HEK293T (cell line): Measurements from ENCODE around the gene TMEM187.

ENCODE experiments used
- CTCF ChIA-PET: fragments of 350-600 bp; formaldehyde crosslinking; extraction: SDS; loops from one replicate; lab custom pipeline; 2021; ENCODE audit warnings: antibody characterized with exemption, inconsistent platforms; lab: Yijun Ruan, JAX
- POLR2A ChIA-PET: fragments of 350-600 bp; formaldehyde crosslinking; extraction: SDS; loops from one replicate; lab custom pipeline; 2020; ENCODE audit warnings: antibody characterized with exemption, inconsistent platforms; lab: Yijun Ruan, JAX
- DNase-seq: peaks from one replicate; pipeline ENCODE4 v3.0.0; 2012; ENCODE audit warnings: mixed read lengths; ENCODE audit errors: extremely low spot score
- ARNT ChIP-seq: fragments of 450-650 bp; IDR thresholded peaks from 2 replicates; pipeline ENCODE4 v1.6.1; 2017; ENCODE audit warnings: mild to moderate bottlenecking
- BHLHE40 ChIP-seq: fragments of 450-650 bp; IDR thresholded peaks from 2 replicates; pipeline ENCODE4 v1.6.1; 2016; ENCODE audit warnings: mild to moderate bottlenecking, moderate library complexity, borderline replicate concordance
- CTBP1 ChIP-seq: fragments of 450-650 bp; IDR thresholded peaks from 2 replicates; pipeline ENCODE4 v1.6.1; 2016; ENCODE audit warnings: borderline replicate concordance
- ELF4 ChIP-seq: fragments of 450-650 bp; IDR thresholded peaks from 2 replicates; pipeline ENCODE4 v1.6.1; 2017; ENCODE audit warnings: antibody characterized with exemption
- FOXA1 ChIP-seq: fragments of 450-650 bp; IDR thresholded peaks from 2 replicates; pipeline ENCODE4 v1.6.1; 2016; ENCODE audit warnings: mild to moderate bottlenecking
- FOXK2 ChIP-seq: fragments of 450-650 bp; IDR thresholded peaks from 2 replicates; pipeline ENCODE4 v1.6.1; 2016; ENCODE audit warnings: mild to moderate bottlenecking
- FOXM1 ChIP-seq: fragments of 450-650 bp; IDR thresholded peaks from 2 replicates; pipeline ENCODE4 v1.6.1; 2017; ENCODE audit warnings: mild to moderate bottlenecking, borderline replicate concordance
- HDGF ChIP-seq: fragments of 450-650 bp; IDR thresholded peaks from 2 replicates; pipeline ENCODE4 v1.6.1; 2017; ENCODE audit warnings: antibody characterized with exemption, borderline replicate concordance
- L3MBTL2 ChIP-seq: fragments of 450-650 bp; conservative IDR thresholded peaks from 2 replicates; pipeline ENCODE4 v1.6.1; 2016; ENCODE audit warnings: mild to moderate bottlenecking
- LEF1 ChIP-seq: fragments of 450-650 bp; IDR thresholded peaks from 2 replicates; pipeline ENCODE4 v1.6.1; 2017; ENCODE audit warnings: mild to moderate bottlenecking, borderline replicate concordance
- NFRKB ChIP-seq: fragments of 450-650 bp; IDR thresholded peaks from 2 replicates; pipeline ENCODE4 v1.6.1; 2016; ENCODE audit warnings: mild to moderate bottlenecking, moderate library complexity
- SP1 ChIP-seq: fragments of 450-650 bp; IDR thresholded peaks from 2 replicates; pipeline ENCODE4 v1.6.1; 2017
- SUZ12 ChIP-seq: fragments of 450-650 bp; IDR thresholded peaks from 2 replicates; pipeline ENCODE4 v1.6.1; 2016; ENCODE audit warnings: mild to moderate bottlenecking
- TARDBP ChIP-seq: fragments of 450-650 bp; IDR thresholded peaks from 2 replicates; pipeline ENCODE4 v1.6.1; 2016
- ZNF384 ChIP-seq: fragments of 450-650 bp; IDR thresholded peaks from 2 replicates; pipeline ENCODE4 v1.6.1; 2016
- TF ChIP-seq, protein P1 (sequence below): fragments of 450-650 bp; IDR thresholded peaks from 2 replicates; pipeline ENCODE4 v1.6.1; 2016

Gene TMEM187

DNA sequence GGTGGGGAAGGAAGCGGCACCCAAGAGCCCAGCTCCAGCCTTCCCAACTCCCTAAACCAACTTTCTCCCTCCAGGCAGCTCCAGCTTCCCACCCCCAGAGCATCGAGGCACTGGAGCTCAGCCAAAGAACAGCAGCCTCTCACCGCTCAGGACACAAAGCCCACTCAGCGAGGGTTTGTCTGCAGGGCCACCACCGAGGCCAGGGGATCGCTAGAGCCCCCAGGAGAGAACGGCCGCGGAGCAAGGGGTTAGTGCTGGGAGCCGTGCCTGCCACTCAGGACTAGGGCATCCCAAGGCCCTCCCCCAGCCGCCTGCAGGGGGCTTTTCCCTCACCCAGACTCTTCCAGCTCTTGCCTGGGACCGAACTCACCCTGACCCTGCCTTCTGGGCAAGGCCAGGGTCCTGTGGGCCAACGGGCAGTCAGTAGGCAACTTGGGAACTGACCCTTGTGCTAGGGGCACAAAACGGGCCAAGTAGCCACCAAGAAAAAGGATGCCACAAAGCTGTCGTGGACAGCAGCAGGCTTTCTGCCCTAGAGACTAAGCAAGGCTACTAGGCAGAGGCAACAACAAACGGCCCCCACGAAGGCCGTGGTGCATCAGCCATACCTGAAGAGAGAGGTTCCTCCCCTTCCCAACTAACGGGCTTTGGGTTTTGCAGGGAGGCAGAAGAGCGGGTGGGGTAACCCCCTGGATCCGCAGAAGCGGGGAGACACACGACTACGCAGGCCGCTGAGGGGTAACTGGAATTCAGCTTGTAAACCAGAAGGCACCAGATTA is 3.2 kb upstream of the TMEM187 start:
- ChIA-PET POLR2A (interaction anchor here (1.0 to 2.4 kb wide), 5 partner anchors 24 to 578 kb away, joined by 3 to 13 read pairs (median 3); partner anchors contain the start of genes IKBKG, IRAK1 and RENBP), CTCF (interaction anchor here (0.9 to 6.2 kb wide), 5 partner anchors 17 to 301 kb away, joined by 3 to 36 read pairs (median 5); partner anchors contain the start of gene PLXNB3)
- DNase-seq: no peak
- TF ChIP-seq, protein P1, sequence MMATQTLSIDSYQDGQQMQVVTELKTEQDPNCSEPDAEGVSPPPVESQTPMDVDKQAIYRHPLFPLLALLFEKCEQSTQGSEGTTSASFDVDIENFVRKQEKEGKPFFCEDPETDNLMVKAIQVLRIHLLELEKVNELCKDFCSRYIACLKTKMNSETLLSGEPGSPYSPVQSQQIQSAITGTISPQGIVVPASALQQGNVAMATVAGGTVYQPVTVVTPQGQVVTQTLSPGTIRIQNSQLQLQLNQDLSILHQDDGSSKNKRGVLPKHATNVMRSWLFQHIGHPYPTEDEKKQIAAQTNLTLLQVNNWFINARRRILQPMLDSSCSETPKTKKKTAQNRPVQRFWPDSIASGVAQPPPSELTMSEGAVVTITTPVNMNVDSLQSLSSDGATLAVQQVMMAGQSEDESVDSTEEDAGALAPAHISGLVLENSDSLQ: peak; percentile 89
- no peak for TF ChIP-seq ZNF384

DNA sequence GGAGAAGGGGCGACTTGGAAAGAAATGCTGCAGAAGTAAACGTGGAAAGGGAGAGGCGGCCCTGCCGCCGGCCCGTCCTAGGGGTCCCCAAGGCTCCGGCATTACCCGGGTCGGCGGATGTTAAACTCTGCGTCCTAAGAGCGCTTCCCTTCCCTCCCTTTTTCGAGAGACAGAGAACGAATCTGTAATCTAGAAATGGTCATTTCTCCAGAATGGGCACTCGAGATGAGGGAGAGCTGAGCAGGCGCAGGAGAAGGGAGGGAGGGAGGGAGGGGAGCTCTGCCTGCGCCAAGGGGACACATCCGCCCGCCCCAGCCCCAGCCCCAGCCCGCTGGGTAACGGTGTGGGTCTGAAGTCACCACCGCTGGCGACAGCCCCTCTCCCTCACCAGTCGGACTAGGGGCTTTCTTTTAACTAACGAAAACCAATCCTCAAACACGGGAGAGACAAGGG is 2.6 kb upstream of the TMEM187 start:
- DNase-seq: no peak
- ChIA-PET CTCF (interaction anchor here (1.1 to 6.2 kb wide), 3 partner anchors 23 to 302 kb away, joined by 3 to 36 read pairs (median 5); no protein-coding TSS in a partner anchor), POLR2A (interaction anchor here (1.0 to 2.4 kb wide), 10 partner anchors 12 to 577 kb away, joined by 3 to 13 read pairs (median 5); partner anchors contain the start of genes IKBKG, IRAK1, NAA10 and RENBP)
- TF ChIP-seq ARNT (peak; percentile 42; the same call in 1 of the 2 replicates), FOXK2 (no peak), ZNF384 (no peak)

DNA sequence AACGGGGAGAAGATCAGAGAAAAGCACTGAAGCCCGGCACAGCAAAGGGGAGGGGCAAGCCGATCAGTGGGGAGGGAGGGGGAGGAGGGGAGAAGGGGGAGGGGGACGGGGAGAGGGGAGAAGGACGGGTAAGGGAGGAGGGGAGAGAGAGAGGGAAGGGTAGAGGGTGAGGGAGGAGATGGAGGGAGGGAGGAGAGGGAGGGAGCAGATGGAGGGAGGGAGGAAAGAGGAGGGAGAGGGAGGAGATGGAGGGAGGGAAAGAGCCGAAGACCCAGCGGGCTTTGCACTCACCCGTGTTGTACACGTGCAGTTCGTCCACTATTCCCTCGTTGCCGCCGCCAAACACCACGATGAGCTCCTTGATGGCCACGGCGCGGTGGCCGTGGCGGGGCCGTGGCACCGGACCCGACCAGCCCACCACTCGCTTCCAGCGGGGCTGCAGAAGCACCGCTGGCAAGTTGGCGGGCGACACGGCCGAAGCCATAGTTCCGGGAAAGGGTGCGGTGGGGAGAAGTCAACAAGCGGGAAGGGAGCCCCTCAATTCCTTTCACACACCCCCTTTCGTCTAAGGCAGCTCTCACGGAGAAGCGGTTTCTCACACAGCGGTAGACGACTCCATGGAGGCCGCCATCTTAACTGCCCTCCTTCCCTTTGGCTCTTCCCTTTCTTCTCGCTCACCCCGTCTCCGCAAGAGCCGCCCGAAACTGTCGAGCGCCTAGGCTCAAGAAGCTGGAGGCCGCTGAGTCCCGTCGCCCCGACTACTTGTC is 2.0 kb upstream of the TMEM187 start:
- POLR2A ChIA-PET: interaction anchor here (0.5 to 3.3 kb wide), 21 partner anchors 9 to 577 kb away, joined by 3 to 15 read pairs (median 3); partner anchors contain the start of genes IKBKG, IRAK1, MECP2 and NAA10
- CTCF ChIA-PET: interaction anchor here (1.1 to 6.2 kb wide), 3 partner anchors 23 to 302 kb away, joined by 3 to 36 read pairs (median 5); no protein-coding TSS in a partner anchor
- TF ChIP-seq L3MBTL2 (peak; percentile 93), ARNT (no peak), BHLHE40 (no peak)
- DNase-seq: peak; percentile 69

DNA sequence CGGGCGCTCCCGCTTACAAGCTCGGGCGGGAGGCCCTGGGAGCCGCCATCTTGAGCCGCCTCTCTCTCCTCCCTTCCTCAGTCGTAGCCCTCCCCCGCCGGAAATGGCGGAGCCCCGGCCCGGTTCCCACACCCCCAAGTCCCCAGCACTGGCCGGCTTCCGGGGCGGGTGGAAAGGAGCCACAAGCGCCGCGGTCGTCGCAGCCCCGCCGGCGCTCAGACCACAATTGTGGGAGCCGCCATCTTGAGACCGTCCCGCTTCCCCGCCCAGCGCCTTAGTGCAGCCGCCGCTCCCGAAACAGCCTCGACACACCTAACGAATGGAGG is 1.5 kb upstream of the TMEM187 start:
- POLR2A ChIA-PET: interaction anchor here (0.5 to 3.3 kb wide), 19 partner anchors 9 to 126 kb away, joined by 3 to 15 read pairs (median 4); partner anchors contain the start of genes MECP2, NAA10 and RENBP
- TF ChIP-seq FOXM1 (no peak), ELF4 (peak; percentile 52; the same call in 1 of the 2 replicates)
- DNase-seq: peak; percentile 79
- CTCF ChIA-PET: interaction anchor here (1.6 to 6.2 kb wide), 2 partner anchors 24 to 42 kb away, joined by 4 to 36 read pairs; no protein-coding TSS in a partner anchor

DNA sequence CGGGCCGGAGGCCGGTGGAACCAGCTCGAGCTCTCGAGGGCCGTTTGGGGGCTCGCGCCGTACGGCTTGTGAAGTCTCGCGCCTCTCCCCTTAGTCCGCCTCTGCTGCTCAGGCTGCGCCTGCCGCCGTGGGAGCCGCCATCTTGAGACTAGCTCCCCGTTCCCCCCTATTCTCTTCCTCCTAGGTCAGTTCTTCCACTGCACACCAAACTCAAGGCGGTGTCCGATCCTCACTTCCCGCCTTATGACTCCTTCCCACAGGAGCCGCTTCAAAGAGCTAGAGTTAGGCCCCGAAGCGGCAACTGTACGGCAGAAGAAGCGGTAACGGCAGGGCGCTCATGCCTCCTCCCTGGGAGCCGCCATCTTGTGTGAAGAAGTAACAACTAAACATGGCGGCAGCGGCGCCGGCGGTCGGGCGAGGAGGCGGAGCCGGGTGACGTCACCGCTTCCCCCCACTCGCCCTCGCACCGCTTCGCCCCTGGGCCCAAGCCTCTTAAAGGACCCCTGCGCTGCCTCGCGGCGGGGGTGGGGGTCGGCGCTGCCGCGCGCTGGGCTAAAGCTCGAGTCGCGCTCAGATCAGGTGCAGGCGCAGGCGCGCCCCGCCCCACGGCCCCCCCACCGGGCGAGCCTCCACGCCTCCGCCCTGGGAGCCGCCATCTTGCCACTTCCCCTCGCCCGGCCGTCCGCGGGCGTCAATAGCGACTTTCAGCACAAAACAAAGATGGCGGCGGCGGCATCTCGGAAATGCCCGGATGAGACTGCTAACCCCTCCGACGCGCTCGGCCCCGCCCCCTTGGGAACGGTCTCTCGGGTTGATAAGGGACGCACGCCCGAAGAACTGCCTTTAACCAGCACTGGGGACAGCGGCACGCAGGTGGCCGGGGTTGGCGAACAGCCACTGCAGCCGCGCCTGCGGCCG is 845 bp upstream of the TMEM187 start, which contains the start of gene HCFC1:
HCFC1 (minus strand) TSS at position 369 of the 918 bp plus-strand sequence. CDS start 978 bp downstream, outside the sequence.
- DNase-seq: peak; percentile 83
- CTCF ChIA-PET: interaction anchor here (1.6 to 6.2 kb wide), 2 partner anchors 25 to 41 kb away, joined by 4 to 36 read pairs; no protein-coding TSS in a partner anchor
- TF ChIP-seq SUZ12: no peak
- no peak for TF ChIP-seq FOXM1
- no peak for TF ChIP-seq TARDBP
- TF ChIP-seq NFRKB: peak; percentile 78
- no peak for TF ChIP-seq ZNF384
- TF ChIP-seq SP1: no peak
- no peak for TF ChIP-seq HDGF
- TF ChIP-seq LEF1: no peak
- TF ChIP-seq L3MBTL2: 0 out of 2 replicates have a peak, but pooled peaks have one; percentile 15
- no peak for TF ChIP-seq CTBP1
- TF ChIP-seq FOXK2: no peak
- TF ChIP-seq ARNT: no peak; the same call in 1 of the 2 replicates
- TF ChIP-seq ELF4: peak; percentile 4
- no peak for TF ChIP-seq FOXA1
- TF ChIP-seq, protein P1: no peak
- TF ChIP-seq BHLHE40: no peak
- POLR2A ChIA-PET: interaction anchor here (0.5 to 3.3 kb wide), 26 partner anchors 9 to 536 kb away, joined by 3 to 15 read pairs (median 4); partner anchors contain the start of genes MECP2, NAA10 and RENBP
